Measurements from ENCODE around the gene USP35.
A peak's percentile ranks its signal among the peaks of the same experiment; 100 is the strongest.
"Not testable (repeated sequence)": the region's sequence is repeated elsewhere in the genome, so short reads cannot be mapped to it uniquely, and the experiment has no call there.

USP35 gene

GRCh38 chr11:78214331-78215194 lies 25.8 kb downstream of the USP35 start:
- no peak for DNase-seq (ENCODE audit: low spot score)

DNA sequence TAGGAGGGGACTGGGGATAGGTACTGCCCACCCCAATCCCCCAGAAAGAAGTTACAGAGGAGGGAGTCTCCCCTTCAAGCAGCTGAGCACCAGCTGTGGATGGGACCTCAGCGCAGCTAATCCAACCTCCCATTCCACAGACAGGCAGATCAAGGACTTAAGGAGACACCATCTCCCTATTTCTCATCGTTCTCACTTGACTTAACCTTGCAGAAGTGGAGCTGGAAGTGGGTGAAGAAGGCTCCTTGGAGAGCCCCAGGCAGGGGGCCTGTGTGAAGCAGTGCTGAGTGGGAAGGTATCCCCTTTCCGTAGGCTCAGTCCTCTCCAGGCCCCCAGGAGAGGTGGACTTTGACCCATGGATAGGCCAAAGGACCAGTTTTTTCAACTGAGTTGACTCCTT lies 27.3 kb downstream of the USP35 start:
- FAIRE-seq, result no peak
- no peak for DNase-seq (ENCODE audit: low spot score)

More at GRCh38 chr11:78214331-78215194, 25.8 kb downstream of the USP35 start:
- FAIRE-seq, result no peak

DNA sequence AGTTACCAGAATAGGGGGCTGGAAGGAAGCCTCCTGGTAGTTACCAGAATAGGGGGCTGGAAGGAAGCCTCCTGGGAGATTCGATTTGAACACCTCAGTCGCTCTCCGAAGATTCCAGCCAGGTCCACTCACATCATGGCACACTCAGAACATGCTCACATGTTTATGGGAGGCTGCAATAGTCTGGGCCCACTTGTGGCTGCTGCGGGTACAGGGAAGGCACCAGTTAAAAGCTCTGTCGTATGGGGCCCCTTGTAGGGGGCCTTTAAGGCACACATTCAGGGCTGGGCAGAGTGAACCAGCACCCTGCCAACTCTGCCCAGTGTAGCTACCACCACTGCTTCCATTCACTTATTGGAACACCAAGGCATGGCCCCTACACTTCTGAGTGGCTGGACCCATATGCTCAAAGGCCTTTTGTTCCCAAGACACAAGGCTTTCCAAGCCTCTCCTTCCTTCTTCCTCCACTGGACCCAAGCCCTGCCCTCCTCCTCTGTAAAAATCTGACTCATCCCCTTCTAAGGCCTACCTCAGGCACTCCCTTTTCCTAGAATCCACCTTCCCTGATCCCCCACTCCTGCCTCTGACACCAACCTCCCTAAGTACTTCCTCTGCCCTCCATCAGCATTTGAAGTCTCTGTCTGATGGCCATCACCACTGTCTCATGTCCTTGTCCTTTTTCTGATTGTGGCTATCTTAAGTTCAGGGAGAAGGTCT lies 28.0 kb downstream of the USP35 start:
- peak; percentile 29 for DNase-seq (ENCODE audit: low spot score)
- no peak for FAIRE-seq

DNA sequence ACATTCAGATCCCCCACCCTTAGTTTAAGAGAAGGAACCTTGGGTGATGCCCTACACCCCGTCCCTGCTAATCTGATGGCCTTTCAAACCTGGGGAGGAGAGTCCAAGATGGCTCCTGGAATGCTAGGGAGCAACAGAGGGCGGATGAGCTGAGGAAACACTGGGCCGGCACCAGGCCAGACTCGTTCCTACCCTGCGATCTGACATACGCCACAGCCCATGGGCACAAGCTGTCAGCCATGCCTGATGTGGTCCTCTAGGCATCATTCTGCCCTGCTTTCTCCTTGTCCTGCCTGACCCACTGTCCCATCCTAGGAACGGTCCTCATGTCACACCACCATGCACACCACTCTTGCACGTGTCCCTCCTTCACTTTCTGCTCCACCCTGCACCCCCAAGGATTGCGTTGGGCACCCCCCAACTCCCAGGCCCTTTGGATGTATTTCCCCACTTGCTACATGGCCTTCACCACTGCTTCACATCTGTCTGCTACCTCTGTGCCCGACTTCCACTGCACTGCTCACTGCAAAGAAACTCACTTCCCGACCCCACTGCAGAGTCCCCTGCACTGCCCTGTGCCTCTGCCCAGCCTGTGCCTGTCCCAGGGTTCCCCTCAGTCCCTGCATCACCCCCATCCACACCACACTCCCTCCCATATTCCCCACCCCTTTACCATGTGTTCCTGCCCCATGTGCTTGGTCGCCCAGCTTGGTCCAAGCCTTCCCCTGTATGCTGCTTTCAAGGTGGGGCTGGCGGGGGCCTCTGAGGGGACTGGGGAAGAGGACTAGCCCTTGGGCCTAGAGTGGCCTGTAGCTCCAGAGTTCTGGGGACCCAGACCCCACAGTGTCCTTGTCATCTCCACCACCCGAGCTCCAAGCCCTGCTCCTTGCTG lies 29.2 kb downstream of the USP35 start:
- DNase-seq (ENCODE audit: low spot score) (no peak), FAIRE-seq (no peak)

GRCh38 chr11:78218707-78219492 lies 30.2 kb downstream of the USP35 start:
- DNase-seq (ENCODE audit: low spot score) (no peak), FAIRE-seq (no peak)

DNA sequence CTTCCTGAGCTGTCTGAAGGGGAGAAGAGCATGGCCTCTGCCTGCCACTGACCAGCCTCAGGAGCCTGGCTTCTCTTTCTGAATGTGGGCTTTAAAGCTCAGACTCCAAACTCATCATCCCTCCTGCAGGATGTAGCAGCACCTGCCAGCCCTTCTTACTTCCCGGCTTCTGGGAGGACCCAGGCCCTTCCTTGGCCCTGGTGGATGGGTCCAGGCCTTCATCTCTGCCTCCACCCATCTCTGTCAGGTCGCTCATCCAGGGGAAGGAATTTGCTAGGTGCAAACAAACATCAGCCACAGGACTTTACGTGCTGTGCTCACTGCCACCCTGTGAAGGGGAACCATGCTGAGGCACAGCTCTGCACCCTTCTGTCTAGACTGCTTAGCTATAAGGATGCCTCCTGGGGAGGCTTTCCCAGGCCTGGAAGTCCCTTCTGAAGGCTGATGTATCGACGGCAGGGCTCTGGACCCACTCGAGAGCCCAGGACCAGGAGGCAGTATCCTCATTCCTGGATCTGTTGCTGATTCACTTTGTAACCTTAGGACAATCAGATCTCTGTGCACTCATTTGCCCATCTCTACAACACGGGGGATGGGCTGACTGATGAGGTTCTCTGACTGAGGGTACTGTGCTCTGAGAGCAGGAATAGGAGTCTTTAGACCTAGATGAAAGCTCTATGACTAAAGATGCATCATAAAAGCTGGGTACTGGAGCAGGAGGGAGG lies 30.9 kb downstream of the USP35 start:
- DNase-seq (ENCODE audit: low spot score) (no peak), FAIRE-seq (no peak)

DNA sequence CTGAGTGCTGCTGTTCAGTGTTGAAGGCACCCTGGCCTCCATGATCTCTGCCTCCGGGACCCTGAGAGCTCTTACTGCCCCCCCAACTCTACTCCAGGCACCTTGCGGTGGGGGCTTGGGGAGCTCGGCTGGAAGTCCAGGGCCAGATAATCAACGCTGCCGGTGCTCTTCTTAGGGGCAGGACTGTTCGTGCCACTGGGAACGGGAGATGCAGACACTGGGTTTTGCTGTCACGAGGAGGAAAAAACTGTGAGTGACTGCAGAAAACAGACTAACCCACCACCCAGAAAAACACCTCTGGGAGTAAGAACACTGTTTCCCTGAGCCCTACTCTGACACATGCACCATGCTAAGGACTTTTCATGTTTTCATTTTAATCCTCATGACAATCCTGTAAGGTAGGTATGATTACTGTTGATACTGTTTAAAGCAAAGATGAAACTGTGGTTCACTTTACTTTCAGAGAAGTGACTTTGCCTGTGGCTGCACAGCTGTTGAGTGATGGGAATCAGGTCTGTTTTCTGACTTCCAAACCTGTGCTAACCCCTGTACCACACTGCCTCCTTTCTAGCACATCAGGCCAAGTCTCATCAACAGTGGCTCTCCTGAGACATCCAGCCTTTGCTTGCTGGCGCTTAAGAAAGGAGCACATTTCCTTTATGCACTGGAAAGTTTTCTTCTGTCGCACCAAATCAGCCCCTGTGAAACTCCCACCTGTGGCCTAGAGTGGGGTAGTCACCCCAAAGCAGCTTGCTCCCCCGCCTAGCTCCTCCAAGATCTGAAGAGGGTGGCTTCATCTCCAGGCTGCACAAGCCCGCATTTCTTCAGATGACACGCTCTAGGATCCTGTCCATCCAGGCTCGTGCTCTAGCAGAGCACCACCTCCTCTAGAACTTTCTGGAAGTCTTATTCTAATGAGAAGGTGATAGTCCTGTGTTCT lies 31.8 kb downstream of the USP35 start:
- no peak for FAIRE-seq
- no peak for DNase-seq (ENCODE audit: low spot score)

DNA sequence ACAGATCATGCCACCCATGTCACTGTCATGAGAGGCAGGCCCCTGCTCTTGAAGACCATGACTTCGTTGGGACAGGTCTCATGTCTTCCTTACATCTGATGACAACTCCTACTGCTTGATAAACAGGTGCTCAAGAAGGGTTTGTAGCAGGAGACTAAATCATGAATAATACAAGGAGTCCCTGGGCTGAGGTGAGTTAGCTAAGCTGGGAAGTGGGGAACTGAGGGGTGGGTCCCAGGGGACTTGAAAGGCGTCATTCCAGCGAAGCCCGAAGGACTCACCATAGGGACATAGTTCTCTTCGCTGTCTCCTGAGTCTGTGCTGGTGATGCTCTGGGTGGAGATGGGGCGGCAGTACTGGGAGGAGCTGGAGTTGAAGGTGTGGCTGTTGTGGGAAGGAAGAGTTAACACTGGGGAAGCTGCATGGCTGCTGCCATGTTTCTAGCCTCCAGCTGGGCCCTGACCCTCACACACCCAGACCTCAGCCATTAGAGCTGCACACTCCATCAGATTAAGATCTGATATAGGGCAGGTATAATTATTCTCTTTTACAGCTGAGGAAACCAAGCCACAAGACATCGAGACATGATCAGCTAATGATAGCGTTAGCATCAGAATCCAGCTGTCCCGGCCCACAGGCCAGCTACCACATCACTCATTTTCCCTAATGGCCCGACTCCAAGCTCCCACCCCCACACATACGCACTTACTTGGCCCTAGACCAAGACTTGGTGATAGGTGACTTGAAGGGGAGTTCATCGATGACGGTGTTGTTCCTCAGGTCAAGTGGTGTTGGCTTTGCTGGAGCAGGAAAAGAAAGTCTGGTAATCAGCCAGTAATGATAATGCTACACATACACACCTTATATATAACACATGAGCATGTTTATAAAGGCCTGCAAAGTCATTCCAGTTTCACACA lies 32.9 kb downstream of the USP35 start:
- DNase-seq (ENCODE audit: low spot score) (no peak), FAIRE-seq (no peak)

- not testable (repeated sequence) for FAIRE-seq; DNase-seq (ENCODE audit: low spot score)
Measured at GRCh38 chr11:78222726-78223125, 34.0 kb downstream of the USP35 start.

DNA sequence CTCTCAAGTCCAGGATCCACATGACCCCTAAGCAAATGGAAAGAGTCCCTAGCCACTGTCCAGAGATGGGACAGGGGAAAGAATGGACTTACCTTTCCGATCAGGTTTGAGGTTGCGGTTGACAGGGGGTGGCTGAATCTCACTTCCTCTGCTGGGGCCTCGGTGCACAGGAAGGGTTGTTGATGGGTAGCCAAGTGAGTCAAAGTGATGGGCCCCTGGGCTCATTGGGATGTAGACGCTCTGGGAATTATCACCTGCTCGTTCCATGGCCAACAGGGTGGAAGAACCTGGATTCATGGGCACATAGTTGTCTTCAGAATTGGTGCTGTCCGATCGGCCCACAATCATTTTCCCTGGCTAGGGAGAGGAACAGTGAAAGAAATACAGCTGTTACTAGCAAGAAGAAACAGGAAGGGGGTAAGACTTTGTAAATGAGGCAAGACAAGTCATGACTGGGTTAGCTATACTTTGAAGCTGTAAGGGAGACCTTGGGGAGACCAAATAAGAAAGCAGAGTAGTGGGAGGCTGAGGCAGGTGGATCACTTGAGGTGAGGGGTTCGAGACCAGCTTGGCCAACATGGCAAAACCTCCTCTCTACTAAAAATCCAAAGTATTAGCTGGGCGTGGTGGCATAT lies 34.7 kb downstream of the USP35 start:
- FAIRE-seq (no peak), DNase-seq (ENCODE audit: low spot score) (no peak)

GRCh38 chr11:78224506-78224905 lies 35.8 kb downstream of the USP35 start:
- FAIRE-seq (no peak), DNase-seq (ENCODE audit: low spot score) (no peak)

GRCh38 chr11:78224906-78225420 lies 36.2 kb downstream of the USP35 start:
- no peak for FAIRE-seq
- no peak for DNase-seq (ENCODE audit: low spot score)

DNA sequence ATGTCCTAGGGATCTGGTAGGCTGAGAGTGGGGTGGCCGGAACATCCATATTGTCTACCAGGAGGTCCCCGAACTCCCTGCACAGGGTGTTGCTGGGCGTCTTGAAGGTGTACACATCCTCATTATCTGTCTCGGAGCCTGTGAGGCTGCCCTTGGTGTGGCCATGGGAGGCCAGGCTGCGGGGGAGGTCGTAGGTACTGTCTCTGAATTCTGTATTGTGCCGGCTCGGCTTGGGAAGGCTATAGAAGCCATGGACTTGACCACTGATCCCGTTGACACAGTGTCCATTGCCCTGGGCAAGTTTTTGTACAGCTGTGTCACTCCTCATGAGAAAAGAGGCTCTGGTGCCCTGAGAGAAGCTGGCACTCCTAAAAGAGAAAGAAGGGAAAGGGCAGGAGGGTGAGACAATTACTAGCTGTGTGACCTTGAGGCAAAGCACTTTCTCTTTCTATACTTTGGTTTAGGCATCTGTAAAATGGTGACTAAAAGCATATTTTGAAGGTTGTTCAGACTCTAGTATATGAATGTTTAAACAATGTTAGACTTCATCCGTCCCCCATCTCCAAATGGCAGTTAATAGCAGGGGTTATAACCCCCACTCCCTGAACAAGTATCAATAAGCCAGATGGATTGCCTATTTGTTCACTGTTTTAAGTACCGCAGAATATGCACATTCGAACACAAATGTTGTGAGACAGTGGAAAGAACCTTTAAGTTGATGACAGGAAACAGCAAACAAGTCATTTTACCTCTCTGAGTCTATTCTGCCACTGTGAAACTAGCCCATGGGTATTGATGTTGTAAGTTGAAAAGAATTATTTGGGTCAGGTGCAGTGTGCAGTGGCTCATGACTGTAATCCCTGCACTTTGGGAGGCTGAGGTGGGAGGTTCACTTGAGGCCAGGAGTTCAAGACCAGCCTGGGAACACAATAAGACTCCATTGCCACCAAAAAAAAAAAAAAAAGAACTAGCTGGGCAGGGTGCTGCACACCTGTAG lies 38.3 kb downstream of the USP35 start:
- DNase-seq (ENCODE audit: low spot score) (no peak), FAIRE-seq (no peak)

DNA sequence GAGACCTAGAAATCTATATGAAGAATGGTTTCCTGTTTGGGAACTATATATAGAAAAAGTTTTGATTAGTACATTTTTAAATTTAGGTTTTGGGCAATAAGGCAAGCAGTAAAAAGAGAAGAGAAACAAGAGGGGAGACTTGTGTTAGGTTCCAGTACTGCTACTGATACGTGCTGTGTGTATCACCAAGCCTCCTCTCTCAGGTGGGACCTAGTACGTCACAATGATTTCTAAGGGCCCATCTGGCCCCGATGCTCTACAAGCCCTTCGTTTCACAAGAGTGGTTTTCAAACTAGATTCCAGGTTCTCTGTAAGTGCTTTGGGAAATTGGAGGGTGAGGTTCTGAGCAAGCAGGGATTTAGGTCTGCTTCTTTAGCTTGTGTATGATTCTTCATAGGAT lies 39.2 kb downstream of the USP35 start:
- FAIRE-seq (no peak), DNase-seq (ENCODE audit: low spot score) (no peak)

GRCh38 chr11:78228467-78228866 lies 39.7 kb downstream of the USP35 start:
- peak; percentile 60 for DNase-seq (ENCODE audit: low spot score)

GRCh38 chr11:78229106-78229505 lies 40.4 kb downstream of the USP35 start:
- DNase-seq (ENCODE audit: low spot score) (no peak), FAIRE-seq (no peak)

More at GRCh38 chr11:78228467-78228866, 39.7 kb downstream of the USP35 start:
- no peak for FAIRE-seq

Measured in urothelium cell line (cell line).